Measurements from ENCODE around the gene SSTR3. TPM values are rescaled to one million over a fixed set of nuclear protein-coding genes. Genes with fewer than 3 reads are reported as not detected.

SSTR3 gene
- total and polyA plus RNA-seq, 9 of the 15 experiments (the other 6 are each of a cell fraction or from before 2014, with no cell fraction given): 0.03 TPM; not detected in 8

GRCh38 chr22:37242395-37242918, 30.2 kb upstream of the SSTR3 start (continued):
- TF ChIP-seq ZBTB11 (CRISPR knock-in tag; IDR thresholded peaks at IDR 0.05) (0 out of 6 replicates have a peak, but pooled peaks of 1 of the 3 experiments have one; percentile 41), MAX (CRISPR knock-in tag; IDR thresholded peaks at IDR 0.05) (peak; percentile 60), ZNF324 (CRISPR knock-in tag; IDR thresholded peaks at IDR 0.05) (no peak), NEUROD1 (IDR thresholded peaks at IDR 0.05; ENCODE audit: borderline replicate concordance, low read depth, low read length, partially characterized antibody) (peak; percentile 72), ZNF212 (CRISPR knock-in tag; IDR thresholded peaks at IDR 0.05) (no peak), GATA2 (CRISPR knock-in tag; IDR thresholded peaks at IDR 0.05) (peak; percentile 96), MCM5 (IDR thresholded peaks at IDR 0.05; ENCODE audit: low read depth) (no peak), KLF10 (CRISPR knock-in tag; IDR thresholded peaks at IDR 0.05) (no peak), MCM2 (IDR thresholded peaks at IDR 0.05; ENCODE audit: low read depth) (no peak), ATF3 (IDR thresholded peaks at IDR 0.05) (peak; percentile 71), ATF3 (CRISPR knock-in tag; conservative IDR thresholded peaks at IDR 0.05) (no peak), JUND (IDR thresholded peaks at IDR 0.05; ENCODE audit: borderline replicate concordance, low read depth, low read length) (peak; percentile 83), JUND (tag; IDR thresholded peaks at IDR 0.05; ENCODE audit: borderline replicate concordance, low read depth, low read length) (peak; percentile 67; the same call in 1 of the 3 replicates), SMARCA4 (IDR thresholded peaks at IDR 0.05) (peak; percentile 92), MBD2 (IDR thresholded peaks at IDR 0.05; ENCODE audit: borderline replicate concordance, low read depth) (peak; percentile 79), AFF1 (IDR thresholded peaks at IDR 0.05; ENCODE audit: low read depth in 1 of 2, partially characterized antibody in 2 of 2) (peak in 1 of 2 experiments; percentile 37), RBM14 (IDR thresholded peaks at IDR 0.05; ENCODE audit: borderline replicate concordance, insufficient read depth, low read depth, low read length) (no peak), SOX6 (IDR thresholded peaks at IDR 0.05) (peak; percentile 89), PML (IDR thresholded peaks at IDR 0.05; ENCODE audit: low read length) (peak; percentile 53; the same call in 1 of the 2 replicates), ZNF79 (CRISPR knock-in tag; IDR thresholded peaks at IDR 0.05; ENCODE audit: low read depth) (no peak), TCF7 (IDR thresholded peaks at IDR 0.05; ENCODE audit: borderline replicate concordance) (0 out of 2 replicates have a peak, but pooled peaks have one; percentile 43)

All from K562 (cell line).